GM19239 (cell line): ENCODE results near the gene TIE1.
"Not testable (repeated sequence)": the region's sequence is repeated elsewhere in the genome, so short reads cannot be mapped to it uniquely, and the experiment has no call there.

ENCODE experiments used
- DNase-seq: peaks from one replicate; pipeline ENCODE4 v3.0.0; 2011; ENCODE audit warnings: low spot score; ENCODE audit not compliant: insufficient read length
- FAIRE-seq: peaks from 2 replicates; lab custom pipeline; 2011; peaks lifted over from hg19 to GRCh38; lab: Jason Lieb, UNC

Gene TIE1

GRCh38 chr1:43354471-43354870 lies 53.7 kb downstream of the TIE1 start:
- FAIRE-seq (no peak), DNase-seq (no peak)

DNA sequence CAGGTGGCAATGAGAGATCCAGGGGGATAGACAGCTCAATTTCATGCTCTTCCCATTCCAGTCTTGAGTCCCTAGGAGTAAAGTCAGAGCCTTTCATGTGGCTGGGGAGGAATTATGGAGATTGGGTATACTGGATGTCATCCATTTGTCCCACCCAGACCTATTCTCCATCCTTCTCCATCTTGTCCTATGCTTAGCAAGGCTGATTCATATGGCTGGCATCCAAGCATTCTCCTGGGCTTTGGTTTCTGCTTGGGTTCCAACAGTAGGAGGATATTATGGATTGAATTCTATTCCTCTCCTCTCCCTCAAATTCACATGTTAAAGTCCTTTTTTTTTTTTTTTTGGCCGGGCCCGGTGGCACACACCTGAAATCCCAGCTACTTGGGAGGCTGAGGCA lies 54.2 kb downstream of the TIE1 start:
- FAIRE-seq (no peak), DNase-seq (no peak)

- FAIRE-seq = no peak
- DNase-seq = no peak
Observed at GRCh38 chr1:43357251-43357650, 56.5 kb downstream of the TIE1 start.

DNA sequence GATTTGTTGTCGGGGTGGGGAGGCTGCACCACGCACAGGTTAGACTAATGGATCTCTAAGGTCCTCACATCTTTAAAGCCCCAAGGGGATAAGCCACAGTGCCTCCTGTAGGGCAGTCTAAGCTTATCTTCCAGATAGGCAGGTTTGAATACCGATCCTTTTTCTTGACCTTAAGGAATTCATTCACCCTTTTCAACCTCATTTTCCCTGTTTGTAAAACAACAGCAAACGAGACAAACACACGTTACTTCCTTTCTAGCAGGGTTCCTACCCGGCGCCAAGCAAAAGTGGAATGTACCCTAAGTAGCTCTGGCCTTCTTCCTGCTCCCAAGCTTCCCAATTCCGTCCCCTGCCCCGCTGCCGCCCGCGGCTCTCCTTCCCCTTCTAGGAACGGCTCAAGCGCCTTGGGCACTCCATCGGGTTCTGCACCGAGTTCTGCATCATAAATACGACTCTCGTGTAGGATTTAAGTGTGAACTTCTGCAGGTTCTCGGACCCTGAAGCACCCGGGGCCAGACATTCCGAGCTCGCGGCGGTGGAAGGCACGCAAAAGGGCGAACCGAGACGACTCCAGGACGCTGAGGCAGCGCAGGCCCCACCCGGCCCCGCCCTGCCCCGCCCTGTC lies 57.5 kb downstream of the TIE1 start:
- FAIRE-seq = no peak
- no peak for DNase-seq

- DNase-seq (peak; percentile 92), FAIRE-seq (peak; percentile 97)
Observed at GRCh38 chr1:43358746-43359693, 58.2 kb downstream of the TIE1 start, which contains the start of gene CDC20. Gene CDC20 (plus strand): TSS chr1:43358981. CDS start chr1:43359216, 235 bp downstream.

DNA sequence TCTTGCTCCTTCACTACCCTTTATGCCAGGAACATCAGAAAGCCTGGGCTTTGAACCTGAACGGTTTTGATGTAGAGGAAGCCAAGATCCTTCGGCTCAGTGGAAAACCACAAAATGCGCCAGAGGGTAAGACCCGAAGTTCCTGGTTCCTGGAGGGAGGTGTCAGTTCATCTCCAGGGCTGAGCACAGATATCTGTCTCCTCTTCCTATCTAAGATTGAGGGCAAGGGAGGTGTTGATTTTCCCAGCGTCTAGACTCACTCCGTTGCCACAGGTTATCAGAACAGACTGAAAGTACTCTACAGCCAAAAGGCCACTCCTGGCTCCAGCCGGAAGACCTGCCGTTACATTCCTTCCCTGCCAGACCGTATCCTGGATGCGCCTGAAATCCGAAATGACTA lies 58.9 kb downstream of the TIE1 start:
- DNase-seq (no peak), FAIRE-seq (no peak)

DNA sequence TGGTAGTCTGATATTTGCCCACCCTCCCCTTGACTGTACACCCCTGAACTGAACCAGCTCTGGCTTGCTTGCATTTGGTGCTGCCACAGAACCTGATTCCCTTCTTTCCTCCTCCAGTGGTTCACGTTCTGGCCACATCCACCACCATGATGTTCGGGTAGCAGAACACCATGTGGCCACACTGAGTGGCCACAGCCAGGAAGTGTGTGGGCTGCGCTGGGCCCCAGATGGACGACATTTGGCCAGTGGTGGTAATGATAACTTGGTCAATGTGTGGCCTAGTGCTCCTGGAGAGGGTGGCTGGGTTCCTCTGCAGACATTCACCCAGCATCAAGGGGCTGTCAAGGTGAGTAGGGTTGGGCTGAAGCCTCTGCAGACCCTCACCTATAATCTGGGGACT lies 59.8 kb downstream of the TIE1 start:
- no peak for FAIRE-seq
- no peak for DNase-seq

- DNase-seq = no peak
- FAIRE-seq = no peak
Observed at GRCh38 chr1:43363283-43363934, 62.6 kb downstream of the TIE1 start.

- FAIRE-seq = no peak
- no peak for DNase-seq
Observed at GRCh38 chr1:43363935-43364525, 63.2 kb downstream of the TIE1 start.

DNA sequence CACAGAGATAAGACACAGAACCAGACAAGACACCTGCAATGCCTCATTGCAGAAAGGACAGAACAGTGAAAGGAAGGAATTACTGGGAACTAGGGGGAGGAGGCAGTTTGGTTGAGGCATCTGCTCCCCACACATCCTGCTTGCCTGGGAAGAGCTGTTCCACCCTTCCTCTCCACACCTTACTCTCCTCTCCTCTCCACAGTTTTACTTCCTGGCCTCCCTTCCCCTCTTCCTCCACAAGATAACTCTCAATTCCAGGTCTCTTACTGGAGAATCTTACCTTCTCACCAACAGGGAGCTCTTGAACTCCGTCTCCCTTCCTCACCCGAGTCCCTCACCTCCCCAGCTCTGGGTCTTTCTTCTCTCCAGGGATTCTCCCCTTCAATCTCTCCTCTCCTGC lies 64.9 kb downstream of the TIE1 start:
- FAIRE-seq = no peak
- DNase-seq = no peak

DNA sequence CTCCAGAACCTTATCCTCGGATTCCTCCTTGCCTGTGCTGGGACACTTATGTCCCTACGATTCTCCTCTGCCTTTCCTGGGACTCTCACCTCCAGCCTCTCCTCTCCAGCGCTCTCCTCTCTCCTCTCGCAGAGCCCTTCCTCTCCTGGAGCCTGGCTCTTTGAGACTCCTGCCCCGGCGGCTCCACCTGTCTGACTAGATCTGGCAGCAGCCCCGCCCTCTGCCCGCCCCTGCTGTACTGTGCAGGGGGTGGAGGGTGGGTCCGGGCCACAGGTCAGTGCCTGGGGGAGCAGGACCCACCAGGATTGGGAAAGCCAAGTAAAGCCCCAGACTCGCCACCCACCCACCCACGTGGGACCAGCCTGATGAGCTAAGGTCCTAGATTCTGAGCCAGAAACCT lies 65.4 kb downstream of the TIE1 start:
- FAIRE-seq (no peak), DNase-seq (no peak)

DNA sequence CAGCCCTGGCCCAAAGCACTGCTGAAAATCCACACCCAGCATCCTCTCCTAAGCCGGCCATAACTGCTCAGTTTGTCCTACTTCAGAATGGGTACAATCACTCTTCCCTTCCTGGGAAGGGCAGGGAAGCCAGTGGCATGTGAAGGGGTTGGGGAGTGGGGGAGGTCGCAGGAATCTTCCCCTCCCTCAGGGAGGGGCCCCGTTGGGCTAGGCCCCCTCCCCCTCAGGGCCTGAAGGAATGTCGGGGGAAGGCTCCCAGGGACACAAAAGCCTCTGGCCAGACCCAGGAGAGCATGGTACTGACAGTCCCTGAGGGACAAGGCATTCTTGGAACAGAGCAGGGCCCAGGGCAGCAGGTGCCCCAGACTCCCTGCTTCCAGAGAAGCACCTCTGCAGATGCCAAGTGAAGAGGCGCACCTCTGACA lies 65.8 kb downstream of the TIE1 start:
- FAIRE-seq = no peak
- no peak for DNase-seq

DNA sequence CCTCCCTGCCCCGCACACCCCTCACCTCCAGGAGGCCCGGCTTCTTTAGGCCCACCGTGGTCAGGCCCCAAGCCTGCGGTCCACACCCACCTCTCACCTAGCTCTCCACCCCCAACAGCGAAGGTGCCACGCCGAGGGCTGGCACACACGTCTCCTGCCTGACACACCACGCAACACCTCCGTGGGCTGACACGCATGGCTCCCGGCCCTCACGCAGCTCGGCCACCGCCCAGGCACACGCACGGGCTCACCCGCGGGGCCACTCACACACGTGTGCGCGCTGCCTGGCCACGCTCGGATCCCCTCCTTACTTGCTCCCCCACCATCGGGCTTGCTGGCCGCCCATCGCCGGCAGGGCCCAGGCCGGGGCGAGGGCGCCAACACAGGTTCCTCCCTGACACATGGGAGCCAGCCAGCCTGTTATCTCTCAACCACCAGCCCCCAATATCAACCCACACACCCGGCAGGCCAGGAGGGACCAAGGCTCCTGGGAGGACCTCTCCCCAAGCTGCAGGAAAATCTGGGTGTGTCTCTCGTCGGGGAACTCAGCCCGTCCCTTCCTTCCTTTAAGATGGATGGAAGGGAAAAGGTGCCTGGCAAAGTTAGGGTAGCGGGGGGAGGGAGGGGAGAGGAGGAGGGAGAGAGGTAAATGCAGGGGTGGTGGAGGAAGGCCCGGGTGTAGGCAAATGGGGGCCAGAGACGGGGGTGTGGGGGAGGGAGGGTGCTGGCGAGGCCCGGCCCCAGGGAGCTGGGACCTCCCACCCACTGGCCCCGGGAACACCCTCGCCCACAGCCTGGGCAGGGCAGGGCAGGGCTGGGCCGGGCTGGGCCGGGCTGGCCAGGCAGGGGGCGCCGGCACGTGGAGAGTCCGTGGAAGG lies 66.5 kb downstream of the TIE1 start:
- no peak for FAIRE-seq
- DNase-seq = no peak

DNA sequence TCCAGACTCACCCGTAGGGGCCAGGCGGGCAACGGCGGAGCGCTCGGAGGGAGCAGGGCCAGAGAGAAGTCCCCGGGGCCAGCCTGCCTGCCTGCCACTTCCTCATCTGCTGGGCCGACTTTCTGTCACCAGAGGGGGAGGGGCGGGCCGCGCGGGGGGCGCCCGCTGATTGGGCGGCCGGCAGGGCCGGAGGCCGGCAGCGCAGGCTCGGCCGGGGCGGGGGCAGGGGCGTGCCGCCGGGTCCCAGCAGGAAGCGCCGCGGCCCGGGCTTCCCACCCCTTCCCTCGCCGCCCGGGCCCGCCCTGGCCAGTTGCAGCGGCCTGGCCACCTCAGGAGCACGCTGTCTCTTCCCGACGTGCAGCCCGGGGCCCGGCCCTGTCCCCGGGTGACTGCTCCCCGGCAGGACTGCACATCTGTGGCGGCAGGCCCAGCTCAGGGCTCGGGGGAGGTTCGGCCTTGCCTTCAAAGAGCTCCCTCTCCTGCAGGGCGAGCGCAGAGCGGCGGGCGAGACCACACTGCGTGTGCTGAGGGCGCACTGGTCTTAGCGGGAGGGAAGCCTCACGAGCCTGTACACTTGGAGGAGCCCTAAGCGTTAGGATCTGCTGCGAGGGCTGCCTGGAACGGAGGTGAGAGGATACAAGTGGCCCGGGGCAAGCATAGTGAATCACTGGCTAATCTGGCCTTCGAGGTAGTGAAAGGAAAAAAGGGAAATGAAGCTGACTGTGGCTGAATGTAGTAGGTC lies 67.3 kb downstream of the TIE1 start, which contains the start of gene ELOVL1:
ELOVL1 (minus strand) TSS at position 108 of the 742 bp plus-strand sequence. CDS start 2,402 bp downstream, outside the sequence.
- FAIRE-seq (peak; percentile 83), DNase-seq (peak; percentile 95)

- FAIRE-seq (no peak), DNase-seq (no peak)
Observed at GRCh38 chr1:43368646-43369020, 67.9 kb downstream of the TIE1 start.

DNA sequence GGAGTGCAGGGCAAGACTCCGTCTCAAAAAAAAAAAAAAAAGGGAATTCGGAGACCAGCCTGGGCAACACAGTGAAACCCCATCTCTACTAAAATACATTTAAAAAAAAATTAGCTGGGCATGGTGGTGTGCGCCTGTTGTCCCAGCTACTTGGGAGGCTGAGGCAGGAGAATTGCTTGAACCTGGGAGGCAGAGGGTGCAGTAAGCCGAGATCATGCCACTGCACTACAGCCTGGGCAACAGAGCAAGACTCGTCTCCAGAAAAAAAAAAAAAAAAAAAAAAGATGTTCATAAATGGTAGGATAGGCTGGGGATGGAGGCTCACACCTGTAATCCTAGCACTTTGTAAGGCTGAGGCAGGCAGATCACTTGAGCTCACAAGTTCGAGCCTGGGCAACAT lies 69.0 kb downstream of the TIE1 start:
- not testable (repeated sequence) for FAIRE-seq, DNase-seq

DNA sequence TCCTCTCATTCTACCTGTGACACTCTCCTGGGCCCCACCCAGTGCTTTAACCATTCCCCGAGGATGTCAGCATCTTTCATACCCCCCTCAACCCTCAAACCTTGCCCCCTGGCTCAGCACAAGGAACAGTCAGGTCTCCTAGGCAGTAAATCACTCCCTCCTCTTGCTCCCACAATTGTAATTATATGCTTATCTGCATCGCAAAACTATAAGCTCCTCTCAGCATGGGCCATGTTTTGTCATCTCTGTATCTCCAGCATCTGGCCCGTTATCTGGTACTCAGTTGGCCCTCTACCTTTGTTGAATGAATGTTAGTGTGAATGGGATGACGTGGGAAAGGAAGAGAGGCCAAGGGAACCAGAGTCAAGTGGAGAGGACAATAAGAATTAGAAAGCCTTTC lies 69.8 kb downstream of the TIE1 start:
- FAIRE-seq = no peak
- DNase-seq = no peak

DNA sequence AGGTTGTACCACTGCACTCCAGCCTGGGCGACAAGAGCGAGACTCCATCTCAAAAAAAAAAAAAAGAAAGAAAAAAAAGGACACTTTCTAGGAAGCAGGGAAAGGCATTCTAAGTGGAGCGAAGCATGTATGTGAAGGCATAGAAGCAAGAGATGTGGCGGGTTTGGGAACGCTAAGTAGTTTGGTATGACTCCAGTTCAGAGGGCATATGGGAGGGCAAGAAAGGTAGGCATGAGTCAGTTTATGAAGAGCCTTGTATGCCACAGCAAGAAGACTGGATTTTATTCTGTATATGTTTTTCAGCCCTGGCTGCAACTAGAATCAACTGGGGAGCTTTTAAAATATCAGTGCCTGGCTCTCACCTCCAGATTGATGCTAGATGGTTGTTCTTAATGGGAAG lies 71.4 kb downstream of the TIE1 start:
- no peak for FAIRE-seq
- no peak for DNase-seq
